ENCODE measurements around the gene KAZN.

DNA sequence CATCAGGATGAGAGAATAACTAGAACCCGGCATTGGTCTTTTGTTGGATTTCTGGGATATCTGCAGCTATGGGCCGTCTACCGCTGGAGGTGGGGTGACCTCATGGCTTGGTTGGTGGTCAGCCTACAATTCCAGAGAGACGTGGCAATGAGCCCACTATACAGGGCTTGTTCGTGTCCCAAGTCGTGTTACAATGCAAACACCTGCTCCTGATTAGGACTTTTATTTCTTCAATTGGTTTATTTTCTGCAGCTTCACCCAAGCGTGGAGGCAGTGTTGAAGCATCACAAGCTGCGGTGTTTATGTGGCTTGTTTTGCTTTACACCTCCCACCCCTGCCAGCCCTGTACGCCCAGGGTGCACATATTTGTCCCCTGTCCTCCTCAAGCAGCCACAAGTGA lies 343.4 kb downstream of the KAZN start:
- TF ChIP-seq TAF1 (IDR thresholded peaks at IDR 0.05; ENCODE audit: low read depth, low read length) (no peak), CTCF (IDR thresholded peaks at IDR 0.05; ENCODE audit: control extremely low read depth in 1 of 3, insufficient read depth in 1 of 3, low read depth in 1 of 3, low read length in 3 of 3) (no peak), POLR2A (IDR thresholded peaks at IDR 0.05; ENCODE audit: control extremely low read depth in 1 of 2, low read depth in 2 of 2, low read length in 2 of 2) (no peak), SP2 (IDR thresholded peaks at IDR 0.05; ENCODE audit: low read length) (no peak)
